GM04503 (cell line): Measurements from ENCODE around the gene GSTA1.
"Not testable (repeated sequence)": the region's sequence is repeated elsewhere in the genome, so short reads cannot be mapped to it uniquely, and the experiment has no call there.

Source experiments
- DNase-seq: peaks from one replicate; pipeline ENCODE4 v3.0.0-alpha.2; 2012; ENCODE audit warnings: low read depth

GSTA1 gene

GRCh38 chr6:52757651-52758338 lies 45.8 kb downstream of the GSTA1 start:
- not testable (repeated sequence) for DNase-seq

- DNase-seq, result no peak
Measured at GRCh38 chr6:52754443-52754842, 49.2 kb downstream of the GSTA1 start.

GRCh38 chr6:52753137-52753536 lies 50.5 kb downstream of the GSTA1 start:
- DNase-seq, result not testable (repeated sequence)

GRCh38 chr6:52752310-52752709 lies 51.3 kb downstream of the GSTA1 start:
- no peak for DNase-seq

- DNase-seq, result no peak
Measured at GRCh38 chr6:52749556-52750152, 54.0 kb downstream of the GSTA1 start.

GRCh38 chr6:52747301-52747700 lies 56.3 kb downstream of the GSTA1 start:
- not testable (repeated sequence) for DNase-seq

- no peak for DNase-seq
Measured at GRCh38 chr6:52746213-52746612, 57.4 kb downstream of the GSTA1 start.

- no peak for DNase-seq
Measured at GRCh38 chr6:52745764-52746201, 57.8 kb downstream of the GSTA1 start.

- no peak for DNase-seq
Measured at GRCh38 chr6:52741872-52742271, 61.7 kb downstream of the GSTA1 start.
